ENCODE measurements around the gene NRF1.
"Not testable (repeated sequence)": the region's sequence is repeated elsewhere in the genome, so short reads cannot be mapped to it uniquely, and the experiment has no call there.

Gene NRF1

GRCh38 chr7:129572205-129572604 is 39.3 kb upstream of the NRF1 start:
- no peak for DNase-seq (ENCODE audit: low read depth)
- TF ChIP-seq, protein P1, sequence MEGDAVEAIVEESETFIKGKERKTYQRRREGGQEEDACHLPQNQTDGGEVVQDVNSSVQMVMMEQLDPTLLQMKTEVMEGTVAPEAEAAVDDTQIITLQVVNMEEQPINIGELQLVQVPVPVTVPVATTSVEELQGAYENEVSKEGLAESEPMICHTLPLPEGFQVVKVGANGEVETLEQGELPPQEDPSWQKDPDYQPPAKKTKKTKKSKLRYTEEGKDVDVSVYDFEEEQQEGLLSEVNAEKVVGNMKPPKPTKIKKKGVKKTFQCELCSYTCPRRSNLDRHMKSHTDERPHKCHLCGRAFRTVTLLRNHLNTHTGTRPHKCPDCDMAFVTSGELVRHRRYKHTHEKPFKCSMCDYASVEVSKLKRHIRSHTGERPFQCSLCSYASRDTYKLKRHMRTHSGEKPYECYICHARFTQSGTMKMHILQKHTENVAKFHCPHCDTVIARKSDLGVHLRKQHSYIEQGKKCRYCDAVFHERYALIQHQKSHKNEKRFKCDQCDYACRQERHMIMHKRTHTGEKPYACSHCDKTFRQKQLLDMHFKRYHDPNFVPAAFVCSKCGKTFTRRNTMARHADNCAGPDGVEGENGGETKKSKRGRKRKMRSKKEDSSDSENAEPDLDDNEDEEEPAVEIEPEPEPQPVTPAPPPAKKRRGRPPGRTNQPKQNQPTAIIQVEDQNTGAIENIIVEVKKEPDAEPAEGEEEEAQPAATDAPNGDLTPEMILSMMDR (IDR thresholded peaks at IDR 0.05; ENCODE audit: low read depth, low read length, missing control alignments): no peak
- no peak overlapping the region for H3K4me3 ChIP-seq (ENCODE audit: low read depth, low read length)
- in situ Hi-C loops (cut with HindIII; ENCODE audit: low sequenced_read_pairs): no loop called here

DNA sequence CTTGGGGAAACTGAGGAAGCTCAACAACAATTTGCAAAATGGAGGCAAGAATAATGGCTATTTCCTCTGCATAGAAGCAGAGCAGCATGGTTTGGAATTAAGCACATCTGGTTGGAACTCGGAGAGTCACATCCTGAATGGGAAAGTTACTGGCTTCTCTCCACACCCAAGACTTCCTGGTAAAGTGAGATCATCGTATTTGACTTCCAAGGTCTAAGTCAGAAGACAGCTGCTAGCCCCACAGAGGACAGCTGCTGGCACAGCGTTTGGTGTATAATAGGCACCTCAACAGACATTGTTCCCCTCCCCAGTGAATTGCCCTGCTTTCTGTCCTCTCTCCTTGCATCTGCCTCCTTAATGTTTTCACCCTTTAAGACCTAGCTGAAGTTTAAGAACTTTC is 37.0 kb upstream of the NRF1 start:
- DNase-seq (ENCODE audit: low read depth): peak; percentile 45
- in situ Hi-C loops (cut with HindIII; ENCODE audit: low sequenced_read_pairs): no loop called here
- TF ChIP-seq, protein P1 (IDR thresholded peaks at IDR 0.05; ENCODE audit: low read depth, low read length, missing control alignments): no peak
- no peak overlapping the region for H3K4me3 ChIP-seq (ENCODE audit: low read depth, low read length)

- in situ Hi-C loops (cut with HindIII; ENCODE audit: low sequenced_read_pairs): no loop called here
- TF ChIP-seq, protein P1 (IDR thresholded peaks at IDR 0.05; ENCODE audit: low read depth, low read length, missing control alignments): no peak
- no peak for DNase-seq (ENCODE audit: low read depth)
- H3K4me3 ChIP-seq (ENCODE audit: low read depth, low read length): no peak overlapping the region
These were observed 35.8 kb upstream of the NRF1 start for GRCh38 chr7:129575699-129576098.

GRCh38 chr7:129576138-129576537 is 35.4 kb upstream of the NRF1 start:
- no peak overlapping the region for H3K4me3 ChIP-seq (ENCODE audit: low read depth, low read length)
- no peak for DNase-seq (ENCODE audit: low read depth)
- in situ Hi-C loops (cut with HindIII; ENCODE audit: low sequenced_read_pairs): no loop called here
- TF ChIP-seq, protein P1 (IDR thresholded peaks at IDR 0.05; ENCODE audit: low read depth, low read length, missing control alignments): no peak

DNA sequence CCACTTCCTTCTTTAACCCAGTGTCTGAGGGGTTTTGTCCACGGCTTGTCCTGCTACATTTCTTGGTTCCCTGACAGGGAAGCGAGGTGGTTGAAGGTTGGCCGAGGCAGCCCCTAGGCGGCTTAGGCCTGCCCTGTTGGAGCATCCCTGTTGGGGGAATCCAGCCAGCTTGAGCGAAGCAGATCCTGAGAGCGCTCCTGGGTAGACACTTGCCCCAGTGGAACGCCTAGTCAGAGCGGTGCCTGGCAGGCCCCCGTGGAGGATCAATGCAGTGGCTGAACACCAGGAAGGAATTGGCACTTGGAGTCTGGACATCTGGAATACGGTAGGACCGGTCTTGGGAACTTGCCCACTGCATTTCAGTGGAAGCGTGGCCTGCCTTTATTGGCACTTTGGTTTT is 32.7 kb upstream of the NRF1 start:
- TF ChIP-seq, protein P1 (IDR thresholded peaks at IDR 0.05; ENCODE audit: low read depth, low read length, missing control alignments): no peak

DNA sequence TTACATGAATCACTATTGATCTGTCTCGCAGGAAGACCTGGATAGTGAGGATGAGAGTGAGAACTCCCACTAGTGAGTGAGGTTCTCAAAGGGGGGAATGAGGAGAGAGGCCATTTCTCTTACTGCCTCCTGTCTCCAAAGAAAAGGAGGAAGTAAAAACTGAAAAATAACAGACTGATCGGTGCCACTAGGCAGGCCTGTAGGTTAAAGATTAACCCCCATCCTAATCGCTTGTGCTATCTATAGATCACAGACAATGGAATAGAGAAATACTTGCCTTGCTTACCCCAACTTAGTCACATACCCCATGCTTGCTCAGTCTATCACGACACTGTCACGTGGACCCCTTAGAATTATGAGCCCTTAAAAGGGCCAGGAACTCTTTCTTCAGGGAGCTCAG is 25.3 kb upstream of the NRF1 start:
- in situ Hi-C loops (cut with HindIII; ENCODE audit: low sequenced_read_pairs); H3K4me3 ChIP-seq (ENCODE audit: low read depth, low read length); DNase-seq (ENCODE audit: low read depth): not testable (repeated sequence)

More for the DNA sequence above, 32.7 kb upstream of the NRF1 start:
- no peak overlapping the region for H3K4me3 ChIP-seq (ENCODE audit: low read depth, low read length)
- no peak for DNase-seq (ENCODE audit: low read depth)
- in situ Hi-C loops (cut with HindIII; ENCODE audit: low sequenced_read_pairs): no loop called here

DNA sequence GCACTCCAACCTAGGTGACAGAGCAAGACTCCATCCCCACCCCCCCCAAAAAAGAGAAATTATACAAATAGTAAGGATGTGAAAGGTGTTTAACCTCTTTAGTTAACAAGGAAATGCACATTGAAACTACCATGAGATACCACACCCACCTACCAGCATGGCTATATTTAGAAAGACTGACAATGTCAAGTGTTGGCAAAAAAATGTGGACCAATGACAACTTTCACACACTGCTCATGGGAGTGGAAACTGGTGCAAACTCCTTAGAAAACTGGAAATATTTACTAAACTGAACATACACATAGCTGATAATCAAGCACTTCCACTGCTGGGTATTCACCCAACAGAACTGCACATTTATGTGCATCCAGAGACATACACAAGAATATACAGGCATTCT is 23.3 kb upstream of the NRF1 start:
- in situ Hi-C loops (cut with HindIII; ENCODE audit: low sequenced_read_pairs): no loop called here
- DNase-seq (ENCODE audit: low read depth): no peak
- TF ChIP-seq, protein P1 (IDR thresholded peaks at IDR 0.05; ENCODE audit: low read depth, low read length, missing control alignments): no peak
- no peak overlapping the region for H3K4me3 ChIP-seq (ENCODE audit: low read depth, low read length)

All from astrocyte of the cerebellum (primary cell).